ENCODE measurements around the gene NEURL1B. TPM values are rescaled to one million over a fixed set of nuclear protein-coding genes. Genes with fewer than 3 reads are reported as not detected.
A peak's percentile ranks its signal among the peaks of the same experiment; 100 is the strongest.

The NEURL1B gene
- total RNA-seq, 1 donor from 2014 or later: 6.1 TPM

DNA sequence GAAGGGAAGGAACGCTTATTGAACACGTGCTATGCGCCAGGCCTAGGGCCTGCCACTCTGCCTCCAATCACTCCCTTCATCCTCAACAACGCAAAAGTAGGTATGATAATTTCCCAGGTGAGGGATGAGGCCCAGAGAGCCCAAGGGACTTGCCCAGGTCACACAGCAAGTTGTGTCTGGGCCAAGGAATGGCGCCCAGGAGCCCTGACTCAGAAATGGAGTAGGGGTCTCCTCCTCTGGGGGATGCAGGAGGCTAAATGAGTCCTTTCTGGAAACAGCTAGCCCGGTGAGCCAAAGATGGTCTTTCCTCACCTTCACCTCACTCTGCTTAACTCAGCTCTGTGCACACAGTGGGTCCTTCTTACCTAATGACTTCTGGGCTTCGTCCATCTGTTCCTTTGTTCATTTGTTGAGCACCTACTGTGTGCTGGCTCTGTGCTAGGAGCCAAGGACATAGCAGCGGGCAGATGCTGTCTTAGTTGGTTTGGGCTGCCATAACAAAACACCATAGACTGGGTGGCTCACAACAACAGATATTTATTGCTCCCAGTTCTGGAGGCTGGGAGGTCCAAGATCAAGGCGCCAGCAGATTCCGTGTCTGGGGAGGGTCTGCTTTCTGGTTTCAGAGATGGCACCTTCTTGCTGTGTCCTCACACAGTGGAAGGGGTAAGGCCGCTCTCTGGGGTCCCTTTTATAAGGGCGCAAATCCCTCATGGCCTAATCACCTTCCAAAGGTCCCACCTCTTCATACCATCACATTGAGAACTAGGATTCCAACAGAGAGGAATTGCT is 22.3 kb upstream of the NEURL1B start:
- H3K27ac Mint-ChIP-seq (ENCODE audit: unreplicated experiment): no peak overlapping the region
- no peaks in the 10 kb centered on the region for H3K9me3 Mint-ChIP-seq
- H3K4me3 Mint-ChIP-seq: no peak overlapping the region
- TF ChIP-seq, protein P1, sequence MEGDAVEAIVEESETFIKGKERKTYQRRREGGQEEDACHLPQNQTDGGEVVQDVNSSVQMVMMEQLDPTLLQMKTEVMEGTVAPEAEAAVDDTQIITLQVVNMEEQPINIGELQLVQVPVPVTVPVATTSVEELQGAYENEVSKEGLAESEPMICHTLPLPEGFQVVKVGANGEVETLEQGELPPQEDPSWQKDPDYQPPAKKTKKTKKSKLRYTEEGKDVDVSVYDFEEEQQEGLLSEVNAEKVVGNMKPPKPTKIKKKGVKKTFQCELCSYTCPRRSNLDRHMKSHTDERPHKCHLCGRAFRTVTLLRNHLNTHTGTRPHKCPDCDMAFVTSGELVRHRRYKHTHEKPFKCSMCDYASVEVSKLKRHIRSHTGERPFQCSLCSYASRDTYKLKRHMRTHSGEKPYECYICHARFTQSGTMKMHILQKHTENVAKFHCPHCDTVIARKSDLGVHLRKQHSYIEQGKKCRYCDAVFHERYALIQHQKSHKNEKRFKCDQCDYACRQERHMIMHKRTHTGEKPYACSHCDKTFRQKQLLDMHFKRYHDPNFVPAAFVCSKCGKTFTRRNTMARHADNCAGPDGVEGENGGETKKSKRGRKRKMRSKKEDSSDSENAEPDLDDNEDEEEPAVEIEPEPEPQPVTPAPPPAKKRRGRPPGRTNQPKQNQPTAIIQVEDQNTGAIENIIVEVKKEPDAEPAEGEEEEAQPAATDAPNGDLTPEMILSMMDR (conservative IDR thresholded peaks at IDR 0.05): no peak
- DNase-seq (ENCODE audit: low read depth, low spot score): no peak
- H3K4me1 Mint-ChIP-seq: peaks cover 32% of the 10 kb centered on the region
- H3K27me3 Mint-ChIP-seq (ENCODE audit: low read depth): no peaks in the 10 kb centered on the region
- no peaks in the 10 kb centered on the region for H3K36me3 Mint-ChIP-seq (ENCODE audit: low read depth)

DNA sequence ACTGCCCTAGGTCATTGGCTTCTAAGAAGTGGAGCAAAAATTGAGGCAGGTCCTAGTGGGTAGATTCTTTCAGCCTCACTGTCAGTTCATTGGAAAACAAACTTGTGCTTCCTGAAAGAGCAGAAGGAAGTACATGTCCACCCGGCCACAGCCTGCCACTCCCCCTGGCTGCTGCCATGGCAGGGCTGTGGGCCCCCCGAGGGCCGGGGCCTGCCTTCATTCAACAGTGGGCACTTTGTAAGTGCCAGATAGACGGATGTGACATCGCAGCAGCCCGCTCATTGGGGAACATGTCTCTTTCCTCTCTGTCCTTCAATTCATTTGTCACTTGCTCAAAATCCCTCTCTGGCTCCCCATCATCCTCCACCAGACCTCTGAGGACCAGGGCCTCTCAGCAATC is 20.6 kb upstream of the NEURL1B start:
- Mint-ChIP-seq H3K27ac (ENCODE audit: unreplicated experiment) (no peak overlapping the region), H3K36me3 (ENCODE audit: low read depth) (no peaks in the 10 kb centered on the region), H3K4me3 (no peak overlapping the region), H3K27me3 (ENCODE audit: low read depth) (no peaks in the 10 kb centered on the region), H3K9me3 (no peaks in the 10 kb centered on the region), H3K4me1 (peaks cover 36% of the 10 kb centered on the region)
- TF ChIP-seq, protein P1 (conservative IDR thresholded peaks at IDR 0.05): no peak
- DNase-seq (ENCODE audit: low read depth, low spot score): no peak

- no peak for DNase-seq (ENCODE audit: low read depth, low spot score)
- TF ChIP-seq, protein P1 (conservative IDR thresholded peaks at IDR 0.05): no peak
- no peak overlapping the region for H3K4me3 Mint-ChIP-seq
- H3K36me3 Mint-ChIP-seq (ENCODE audit: low read depth): no peaks in the 10 kb centered on the region
- no peak overlapping the region for H3K27ac Mint-ChIP-seq (ENCODE audit: unreplicated experiment)
- peaks cover 41% of the 10 kb centered on the region for H3K4me1 Mint-ChIP-seq
- H3K27me3 Mint-ChIP-seq (ENCODE audit: low read depth): no peaks in the 10 kb centered on the region
- H3K9me3 Mint-ChIP-seq: no peaks in the 10 kb centered on the region
These were observed 18.7 kb upstream of the NEURL1B start for GRCh38 chr5:172622091-172623046.

DNA sequence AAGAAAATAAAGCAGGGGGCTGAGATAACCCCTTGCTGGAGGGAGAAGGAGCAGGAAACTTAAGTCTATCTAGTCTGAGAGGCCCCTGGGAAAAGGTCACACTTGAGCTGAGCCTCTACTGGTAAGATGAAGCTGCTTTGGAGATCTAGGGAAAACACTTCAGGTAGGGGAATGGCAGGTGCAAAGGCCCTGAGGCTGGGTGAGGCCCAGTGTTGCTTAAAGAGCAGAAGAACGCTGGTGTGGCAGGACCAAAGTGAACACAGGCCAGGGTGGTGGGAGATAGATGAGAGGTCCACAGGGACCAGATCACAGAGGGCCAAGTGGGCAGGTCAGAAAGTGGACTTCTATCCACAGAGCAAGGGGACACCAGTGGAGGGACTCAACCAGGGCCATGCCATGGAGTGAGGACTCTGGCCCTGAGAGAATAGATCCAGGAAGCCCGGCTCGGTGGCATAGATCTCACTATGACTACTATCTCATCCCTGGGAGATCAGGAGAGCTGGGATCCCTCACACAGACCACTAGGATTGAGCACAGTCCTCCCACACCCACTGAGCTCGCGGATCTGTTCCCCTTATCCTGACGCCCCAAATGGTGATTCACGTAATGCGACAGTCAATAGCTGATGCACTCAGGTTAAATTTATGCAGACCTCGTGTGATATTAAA is 17.6 kb upstream of the NEURL1B start:
- no peak overlapping the region for H3K4me3 Mint-ChIP-seq
- peaks cover 48% of the 10 kb centered on the region for H3K4me1 Mint-ChIP-seq
- no peaks in the 10 kb centered on the region for H3K36me3 Mint-ChIP-seq (ENCODE audit: low read depth)
- DNase-seq (ENCODE audit: low read depth, low spot score): no peak
- H3K9me3 Mint-ChIP-seq: no peaks in the 10 kb centered on the region
- H3K27me3 Mint-ChIP-seq (ENCODE audit: low read depth): no peaks in the 10 kb centered on the region
- TF ChIP-seq, protein P1 (conservative IDR thresholded peaks at IDR 0.05): no peak
- peak overlapping the region; percentile 40 for H3K27ac Mint-ChIP-seq (ENCODE audit: unreplicated experiment)
